Common myeloid progenitor, CD34-positive (primary cell): ENCODE results near the gene SPATA16.

Experiments
- CTCF ChIA-PET: fragments of 350-600 bp; sonication (Branson Sonifier 250); formaldehyde crosslinking; loops from one replicate; lab custom pipeline; 2021; ENCODE audit warnings: antibody characterized with exemption; lab: Charles Lee
- POLR2A ChIA-PET: fragments of 350-600 bp; sonication (Branson Sonifier 250); formaldehyde crosslinking; loops from one replicate; lab custom pipeline; 2021; ENCODE audit warnings: antibody characterized with exemption; lab: Charles Lee
- DNase-seq, 3 donors: peaks; one replicate each; pipeline versions ENCODE4 v3.0.0 to v3.0.0-alpha.2; 2013
- H3K27ac ChIP-seq, 2 experiments: 1 replicate in 1 of 2; 2 replicates in 1 of 2; pipeline ENCODE4 v1.7.0; 2013; ENCODE audit warnings: inconsistent platforms in 2 of 2, low read length in 2 of 2, mild to moderate bottlenecking in 2 of 2, low read depth in 1 of 2, moderate library complexity in 1 of 2; ENCODE audit not compliant: severe bottlenecking in 2 of 2, insufficient read depth in 1 of 2, poor library complexity in 1 of 2
- H3K27me3 ChIP-seq, 5 experiments: replicated peaks in 2 of 5; 1 replicate in 3 of 5; 2 replicates in 2 of 5; pipeline versions ENCODE4 v1.6.1 to v1.7.0; 2013; ENCODE audit warnings: low read length in 4 of 5, mild to moderate bottlenecking in 2 of 5, moderate library complexity in 2 of 5, inconsistent platforms in 1 of 5; ENCODE audit not compliant: insufficient read depth in 5 of 5, control insufficient read depth in 4 of 5
- H3K36me3 ChIP-seq, 4 experiments: 1 replicate in 2 of 4; 2 replicates in 2 of 4; pipeline versions ENCODE4 v1.6.1 to v1.7.0; 2013; ENCODE audit warnings: low read length in 3 of 4, control low read depth in 1 of 4, mild to moderate bottlenecking in 1 of 4; ENCODE audit not compliant: control insufficient read depth in 4 of 4, insufficient read depth in 4 of 4
- H3K4me1 ChIP-seq, 4 experiments: 1 replicate in 3 of 4; 2 replicates in 1 of 4; pipeline versions ENCODE4 v1.6.1 to v1.7.1; 2013; ENCODE audit warnings: low read length in 3 of 4, mild to moderate bottlenecking in 3 of 4, control low read depth in 1 of 4, inconsistent platforms in 1 of 4, moderate library complexity in 1 of 4; ENCODE audit not compliant: control insufficient read depth in 4 of 4, insufficient read depth in 4 of 4; ENCODE audit errors: control extremely low read depth in 1 of 4
- H3K4me3 ChIP-seq, 7 experiments: 1 replicate in 4 of 7; 2 replicates in 3 of 7; pipeline versions ENCODE4 v1.5.1 to v1.7.0; 2013; ENCODE audit warnings: mild to moderate bottlenecking in 7 of 7, low read length in 6 of 7, moderate library complexity in 6 of 7, inconsistent platforms in 2 of 7, low read depth in 2 of 7, control low read depth in 1 of 7; ENCODE audit not compliant: insufficient read depth in 4 of 7, control insufficient read depth in 1 of 7; ENCODE audit errors: extremely low read depth in 1 of 7
- H3K9me3 ChIP-seq, 5 experiments: 1 replicate in 4 of 5; 2 replicates in 1 of 5; pipeline versions ENCODE4 v1.6.1 to v1.7.1; 2013; ENCODE audit warnings: low read length in 4 of 5, mild to moderate bottlenecking in 2 of 5, inconsistent platforms in 1 of 5, low read depth in 1 of 5, moderate library complexity in 1 of 5; ENCODE audit not compliant: control insufficient read depth in 4 of 5, insufficient read depth in 2 of 5; ENCODE audit errors: control extremely low read depth in 1 of 5
- WGBS: methylation state at CpG from one replicate; pipeline ENCODE4 v1.1.5; 2013; ENCODE audit not compliant: insufficient coverage; 5-methylcytosine and 5-hydroxymethylcytosine counted together

The SPATA16 gene

GRCh38 chr3:173138026-173138425 is 3.0 kb downstream of the SPATA16 start:
- H3K36me3 ChIP-seq, result no peaks in the 10 kb centered on the region
- ChIA-PET CTCF (no interaction called here), POLR2A (no interaction called here)
- no peak for DNase-seq
- no peaks in the 10 kb centered on the region for H3K9me3 ChIP-seq
- 79% methylated on average over 2 of the region's 3 CpGs for WGBS
- H3K4me3 ChIP-seq, result no peak overlapping the region
- H3K27ac ChIP-seq, result no peak overlapping the region
- H3K4me1 ChIP-seq, result no peaks in the 10 kb centered on the region
- no peaks in the 10 kb centered on the region for H3K27me3 ChIP-seq

- Histone ChIP-seq H3K4me3 (no peak overlapping the region), H3K27me3 (no peaks in the 10 kb centered on the region), H3K27ac (no peak overlapping the region), H3K9me3 (no peaks in the 10 kb centered on the region), H3K4me1 (no peaks in the 10 kb centered on the region), H3K36me3 (no peaks in the 10 kb centered on the region)
- ChIA-PET CTCF (no interaction called here), POLR2A (no interaction called here)
- DNase-seq, result no peak
- WGBS, result no CpG with 5 or more reads among the region's 2 CpGs
Measured at GRCh38 chr3:173135059-173135458, 6.0 kb downstream of the SPATA16 start.

GRCh38 chr3:173128633-173129032 is 12.4 kb downstream of the SPATA16 start:
- no peak for DNase-seq
- H3K9me3 ChIP-seq, result no peaks in the 10 kb centered on the region
- ChIA-PET CTCF (no interaction called here), POLR2A (no interaction called here)
- no peak overlapping the region for H3K27ac ChIP-seq
- H3K4me3 ChIP-seq, result no peak overlapping the region
- H3K27me3 ChIP-seq, result no peaks in the 10 kb centered on the region
- 100% methylated on average over 2 of the region's 3 CpGs for WGBS
- H3K4me1 ChIP-seq, result no peaks in the 10 kb centered on the region
- H3K36me3 ChIP-seq, result no peaks in the 10 kb centered on the region

- CTCF ChIA-PET, result no interaction called here
- 100% methylated on average over 1 of the region's 2 CpGs for WGBS
Measured at GRCh38 chr3:173111321-173111720, 29.7 kb downstream of the SPATA16 start.

GRCh38 chr3:173109143-173109542 is 31.9 kb downstream of the SPATA16 start:
- ChIA-PET POLR2A (no interaction called here), CTCF (no interaction called here)
- WGBS, result 100% methylated on average over 3 of the region's 4 CpGs
- no peaks in the 10 kb centered on the region for H3K27me3 ChIP-seq
- no peaks in the 10 kb centered on the region for H3K9me3 ChIP-seq
- no peaks in the 10 kb centered on the region for H3K4me1 ChIP-seq
- no peak for DNase-seq
- H3K4me3 ChIP-seq, result no peak overlapping the region
- H3K27ac ChIP-seq, result no peak overlapping the region
- no peaks in the 10 kb centered on the region for H3K36me3 ChIP-seq

More at GRCh38 chr3:173111321-173111720, 29.7 kb downstream of the SPATA16 start:
- H3K4me1 ChIP-seq, result no peaks in the 10 kb centered on the region
- no peaks in the 10 kb centered on the region for H3K27me3 ChIP-seq
- H3K27ac ChIP-seq, result no peak overlapping the region
- DNase-seq, result no peak
- H3K4me3 ChIP-seq, result no peak overlapping the region
- H3K9me3 ChIP-seq, result no peaks in the 10 kb centered on the region
- POLR2A ChIA-PET, result no interaction called here
- no peaks in the 10 kb centered on the region for H3K36me3 ChIP-seq

- Histone ChIP-seq H3K27ac (no peak overlapping the region), H3K4me3 (no peak overlapping the region), H3K36me3 (no peaks in the 10 kb centered on the region), H3K4me1 (no peaks in the 10 kb centered on the region), H3K27me3 (no peaks in the 10 kb centered on the region), H3K9me3 (peaks cover 0 to 16% (median 3%) of the 10 kb centered on the region in 5 experiments)
- DNase-seq, result no peak
- ChIA-PET CTCF (interaction anchor here (1.0 kb wide), 1 partner anchor 13 kb away, joined by 3 read pairs; no protein-coding TSS in a partner anchor), POLR2A (interaction anchor here (0.6 kb wide), 1 partner anchor 17 kb away, joined by 4 read pairs; no protein-coding TSS in a partner anchor)
- no CpG with 5 or more reads among the region's 1 CpG for WGBS
Measured at GRCh38 chr3:173103469-173103868, 37.6 kb downstream of the SPATA16 start.

GRCh38 chr3:173098959-173099358 is 42.1 kb downstream of the SPATA16 start:
- Histone ChIP-seq H3K36me3 (no peaks in the 10 kb centered on the region), H3K9me3 (peaks cover 0 to 16% (median 3%) of the 10 kb centered on the region in 5 experiments), H3K4me3 (no peak overlapping the region), H3K27ac (no peak overlapping the region), H3K27me3 (no peaks in the 10 kb centered on the region), H3K4me1 (no peaks in the 10 kb centered on the region)
- no CpG with 5 or more reads among the region's 1 CpG for WGBS
- CTCF ChIA-PET, result interaction anchor here (0.8 kb wide), 1 partner anchor 33 kb away, joined by 3 read pairs; no protein-coding TSS in a partner anchor
- no peak for DNase-seq
- POLR2A ChIA-PET, result no interaction called here
